Neuronal stem cell (in vitro differentiated cells): ENCODE data around the gene NRG3.

Source experiments
- DNase-seq: peaks from one replicate; pipeline ENCODE4 v3.0.0-alpha.2; 2013; ENCODE audit warnings: low spot score
- H2AFZ ChIP-seq: one replicate; pipeline ENCODE4 v1.6.1; 2013; ENCODE audit warnings: mild to moderate bottlenecking, low read length, inconsistent platforms
- H2AK5ac ChIP-seq: 2 replicates; pipeline ENCODE4 v1.6.1; 2013; ENCODE audit warnings: low read depth, mild to moderate bottlenecking, inconsistent platforms, low read length, moderate library complexity, mixed read lengths
- H2BK120ac ChIP-seq: 2 replicates; pipeline ENCODE4 v1.6.1; 2013; ENCODE audit warnings: low read depth, mild to moderate bottlenecking, inconsistent platforms, low read length, moderate library complexity, mixed read lengths
- H2BK12ac ChIP-seq: one replicate; pipeline ENCODE4 v1.6.1; 2013; ENCODE audit warnings: low read length, inconsistent platforms
- H2BK15ac ChIP-seq: 2 replicates; pipeline ENCODE4 v1.6.1; 2013; ENCODE audit warnings: mild to moderate bottlenecking, low read length, inconsistent platforms, mixed read lengths
- H2BK5ac ChIP-seq: one replicate; pipeline ENCODE4 v1.6.1; 2013; ENCODE audit warnings: inconsistent platforms, mild to moderate bottlenecking, low read length, moderate library complexity
- H3K14ac ChIP-seq: one replicate; pipeline ENCODE4 v1.6.1; 2013; ENCODE audit warnings: low read length, inconsistent platforms
- H3K18ac ChIP-seq: 2 replicates; pipeline ENCODE4 v1.6.1; 2013; ENCODE audit warnings: low read length, inconsistent platforms
- H3K23ac ChIP-seq: 2 replicates; pipeline ENCODE4 v1.6.1; 2013; ENCODE audit warnings: low read depth, mild to moderate bottlenecking, mixed read lengths, low read length, inconsistent platforms; ENCODE audit not compliant: poor library complexity
- H3K27ac ChIP-seq: replicated peaks from 3 replicates; pipeline ENCODE4 v1.5.1; 2013; ENCODE audit warnings: low read length, inconsistent platforms
- H3K27me3 ChIP-seq, 3 experiments: 2 replicates each; pipeline ENCODE4 v1.6.1; 2013; ENCODE audit warnings: low read length in 3 of 3, mild to moderate bottlenecking in 2 of 3, inconsistent platforms in 1 of 3, low read depth in 1 of 3, mixed read lengths in 1 of 3, moderate library complexity in 1 of 3; ENCODE audit not compliant: control insufficient read depth in 3 of 3, insufficient read depth in 3 of 3
- H3K36me3 ChIP-seq, 2 donors: replicated peaks in 1 of 2; 2 replicates each; pipeline ENCODE4 v1.6.1; 2013; ENCODE audit warnings: low read length in 2 of 2; ENCODE audit not compliant: control insufficient read depth in 2 of 2, insufficient read depth in 2 of 2
- H3K4ac ChIP-seq: 2 replicates; pipeline ENCODE4 v1.6.1; 2013; ENCODE audit warnings: inconsistent platforms, mild to moderate bottlenecking, low read length, moderate library complexity
- H3K4me1 ChIP-seq, 2 donors: 1 replicate in 1 of 2; 2 replicates in 1 of 2; pipeline ENCODE4 v1.6.1; 2013; ENCODE audit warnings: low read length in 2 of 2, low read depth in 1 of 2; ENCODE audit not compliant: control insufficient read depth in 2 of 2, insufficient read depth in 1 of 2
- H3K4me2 ChIP-seq: one replicate; pipeline ENCODE4 v1.6.1; 2013; ENCODE audit warnings: mild to moderate bottlenecking, low read length, inconsistent platforms; ENCODE audit not compliant: insufficient read depth, poor library complexity, severe bottlenecking
- H3K4me3 ChIP-seq, 2 donors: 2 replicates each; pipeline ENCODE4 v1.5.1; 2013; ENCODE audit warnings: low read length in 2 of 2, mild to moderate bottlenecking in 2 of 2, inconsistent platforms in 1 of 2, moderate library complexity in 1 of 2
- H3K79me1 ChIP-seq: one replicate; pipeline ENCODE4 v1.6.1; 2013; ENCODE audit warnings: low read depth, mild to moderate bottlenecking, inconsistent platforms, low read length, moderate library complexity
- H3K9ac ChIP-seq: one replicate; pipeline ENCODE4 v1.6.1; 2013; ENCODE audit warnings: mild to moderate bottlenecking, low read depth, low read length, inconsistent platforms; ENCODE audit not compliant: poor library complexity
- H3K9me3 ChIP-seq, 2 donors: replicated peaks in 1 of 2; 2 replicates each; pipeline versions ENCODE3 to v1.6.1; 2013; ENCODE audit warnings: low read length in 2 of 2, mild to moderate bottlenecking in 2 of 2, inconsistent platforms in 1 of 2, low read depth in 1 of 2, mixed read lengths in 1 of 2, moderate library complexity in 1 of 2; ENCODE audit not compliant: control insufficient read depth in 2 of 2, insufficient read depth in 1 of 2
- H4K8ac ChIP-seq: one replicate; pipeline ENCODE4 v1.6.1; 2013; ENCODE audit warnings: low read depth, mild to moderate bottlenecking, inconsistent platforms, low read length, moderate library complexity
- H4K91ac ChIP-seq: one replicate; pipeline ENCODE4 v1.6.1; 2013; ENCODE audit warnings: low read length, low read depth, mild to moderate bottlenecking, inconsistent platforms; ENCODE audit not compliant: poor library complexity
- WGBS, 2 donors: extraction: QIAGEN DNeasy Blood & Tissue Kit; methylation state at CpG; one replicate each; pipeline ENCODE4 v1.1.7; 2013; ENCODE audit warnings: missing lambda C conversion rate in 2 of 2, mixed read lengths in 1 of 2; ENCODE audit not compliant: insufficient read length in 2 of 2, insufficient replicate concordance in 1 of 2; ENCODE audit errors: extremely low coverage in 2 of 2; 5-methylcytosine and 5-hydroxymethylcytosine counted together

NRG3 gene

GRCh38 chr10:82206831-82207230 lies 331.8 kb downstream of the NRG3 start:
- Histone ChIP-seq H3K23ac (no peak overlapping the region), H3K9ac (no peak overlapping the region), H3K4me1 (peaks cover 0 to 5% of the 10 kb centered on the region in 2 donors), H4K91ac (no peak overlapping the region), H3K79me1 (no peaks in the 10 kb centered on the region), H3K4ac (no peak overlapping the region), H3K9me3 (no peaks in the 10 kb centered on the region), H2BK15ac (no peak overlapping the region), H3K4me3 (no peak overlapping the region), H4K8ac (no peak overlapping the region), H3K14ac (no peak overlapping the region), H3K27ac (no peak overlapping the region), H2BK120ac (no peak overlapping the region), H2AK5ac (no peak overlapping the region), H3K27me3 (no peaks in the 10 kb centered on the region), H3K36me3 (no peaks in the 10 kb centered on the region), H3K4me2 (no peak overlapping the region), H2BK5ac (no peak overlapping the region), H3K18ac (no peak overlapping the region), H2BK12ac (no peak overlapping the region), H2AFZ (no peak overlapping the region)
- no CpG with 5 or more reads among the region's 2 CpGs for WGBS, 2 donors
- DNase-seq, result no peak

GRCh38 chr10:82208726-82209125 lies 333.7 kb downstream of the NRG3 start:
- no peak overlapping the region for H3K27ac ChIP-seq
- H3K4me3 ChIP-seq, result no peak overlapping the region
- H3K79me1 ChIP-seq, result no peaks in the 10 kb centered on the region
- H2AK5ac ChIP-seq, result no peak overlapping the region
- no peak overlapping the region for H3K9ac ChIP-seq
- no peak overlapping the region for H2BK12ac ChIP-seq
- H4K8ac ChIP-seq, result no peak overlapping the region
- H2BK15ac ChIP-seq, result no peak overlapping the region
- H2BK5ac ChIP-seq, result no peak overlapping the region
- no peak for DNase-seq
- no peak overlapping the region for H3K4ac ChIP-seq
- H2AFZ ChIP-seq, result no peak overlapping the region
- no peak overlapping the region for H4K91ac ChIP-seq
- no peaks in the 10 kb centered on the region for H3K36me3 ChIP-seq
- H3K23ac ChIP-seq, result no peak overlapping the region
- H2BK120ac ChIP-seq, result no peak overlapping the region
- no CpG with 5 or more reads among the region's 2 CpGs for WGBS, 2 donors
- H3K18ac ChIP-seq, result no peak overlapping the region
- H3K27me3 ChIP-seq, result no peaks in the 10 kb centered on the region
- no peak overlapping the region for H3K4me2 ChIP-seq
- H3K14ac ChIP-seq, result no peak overlapping the region
- H3K9me3 ChIP-seq, result no peaks in the 10 kb centered on the region
- peaks cover 0 to 5% of the 10 kb centered on the region in 2 donors for H3K4me1 ChIP-seq

- Histone ChIP-seq H3K9me3 (no peaks in the 10 kb centered on the region), H2BK120ac (no peak overlapping the region), H3K14ac (no peak overlapping the region), H3K9ac (no peak overlapping the region), H3K36me3 (no peaks in the 10 kb centered on the region), H2AFZ (no peak overlapping the region), H3K23ac (no peak overlapping the region), H2AK5ac (no peak overlapping the region), H3K4me2 (no peak overlapping the region), H3K27ac (no peak overlapping the region), H2BK12ac (no peak overlapping the region), H4K91ac (no peak overlapping the region), H3K4ac (no peak overlapping the region), H2BK5ac (no peak overlapping the region), H3K18ac (no peak overlapping the region), H2BK15ac (no peak overlapping the region), H4K8ac (no peak overlapping the region), H3K4me1 (peaks cover 0 to 5% of the 10 kb centered on the region in 2 donors), H3K79me1 (no peaks in the 10 kb centered on the region), H3K4me3 (no peak overlapping the region), H3K27me3 (no peaks in the 10 kb centered on the region)
- no CpG with 5 or more reads among the region's 2 CpGs for WGBS, 2 donors
- no peak for DNase-seq
Measured at GRCh38 chr10:82210331-82210730, 335.3 kb downstream of the NRG3 start.

GRCh38 chr10:82211346-82211745 lies 336.4 kb downstream of the NRG3 start:
- Histone ChIP-seq H3K4ac (no peak overlapping the region), H3K23ac (no peak overlapping the region), H4K91ac (no peak overlapping the region), H2BK12ac (no peak overlapping the region), H3K14ac (no peak overlapping the region), H3K9me3 (no peaks in the 10 kb centered on the region), H3K4me3 (no peak overlapping the region), H3K4me2 (no peak overlapping the region), H2BK120ac (no peak overlapping the region), H2BK15ac (no peak overlapping the region), H3K9ac (no peak overlapping the region), H2AFZ (peak overlapping the region; percentile 36), H3K18ac (no peak overlapping the region), H4K8ac (no peak overlapping the region), H3K27ac (peak overlapping the region; percentile 6), H2BK5ac (no peak overlapping the region), H3K27me3 (no peaks in the 10 kb centered on the region), H3K79me1 (no peaks in the 10 kb centered on the region), H3K36me3 (no peaks in the 10 kb centered on the region), H3K4me1 (peaks cover 0 to 5% of the 10 kb centered on the region in 2 donors), H2AK5ac (no peak overlapping the region)
- peak; percentile 12 for DNase-seq
- no CpG with 5 or more reads among the region's 3 CpGs for WGBS, 2 donors
